HepG2 (cell line): Measurements from ENCODE around the gene MACROD2. TPM values are rescaled to one million over a fixed set of nuclear protein-coding genes. Genes with fewer than 3 reads are reported as not detected.

Experiments
- ATAC-seq: fragments of 200-7000 bp; cut with Tn5 transposase; 3 replicates; pipeline ENCODE4 v1.9.1; 2020; ENCODE audit warnings: mild to moderate bottlenecking, moderate library complexity
- BruUV-seq: library from RNA; stranded (reverse); fragments of 400-500 nt; replicated peaks from 2 replicates; lab custom pipeline; 2021; lab: Mats Ljungman, UMichigan
- CTCF ChIA-PET: fragments of 300-600 bp; formaldehyde crosslinking; extraction: SDS; loops from one replicate; lab custom pipeline; 2021; ENCODE audit warnings: low total read pairs, inconsistent platforms, low intra/inter-chr PET ratio; lab: Yijun Ruan, JAX
- POLR2A ChIA-PET: fragments of 350-600 bp; sonication (Branson Sonifier 250); formaldehyde crosslinking; loops from one replicate; lab custom pipeline; 2020; ENCODE audit warnings: antibody characterized with exemption, inconsistent platforms; lab: Yijun Ruan, JAX
- DNase-seq: peaks from one replicate; pipeline ENCODE4 v3.0.0-alpha.2; 2015; ENCODE audit warnings: low spot score
- FAIRE-seq: peaks from 3 replicates; lab custom pipeline; 2011; peaks lifted over from hg19 to GRCh38; lab: Jason Lieb, UNC
- H2AFZ ChIP-seq: one replicate; pipeline ENCODE4 v1.6.1; 2011; ENCODE audit warnings: low read length, inconsistent platforms
- H3K27ac ChIP-seq: fragments of 300-600 bp; 3 replicates; pipeline ENCODE4 v1.8.0; 2011; ENCODE audit warnings: mixed run types, mild to moderate bottlenecking, mixed read lengths, low read length, inconsistent platforms; ENCODE audit not compliant: insufficient read depth; ENCODE audit errors: extremely low read length
- H3K27me3 ChIP-seq, 2 experiments: fragments of 200-600 bp in 1 of 2; 2 replicates in 1 of 2; 3 replicates in 1 of 2; pipeline versions ENCODE4 v1.6.0 to v1.8.0; 2011; ENCODE audit warnings: low read length in 2 of 2, mild to moderate bottlenecking in 2 of 2, moderate library complexity in 2 of 2, inconsistent platforms in 1 of 2; ENCODE audit not compliant: insufficient read depth in 2 of 2, control insufficient read depth in 1 of 2
- H3K36me3 ChIP-seq, 2 experiments: fragments of 200-600 bp in 1 of 2; replicated peaks in 1 of 2; 2 replicates in 1 of 2; 3 replicates in 1 of 2; pipeline versions ENCODE4 v1.5.1 to v1.8.0; 2011; ENCODE audit warnings: low read length in 2 of 2, inconsistent platforms in 1 of 2; ENCODE audit not compliant: insufficient read depth in 2 of 2, control insufficient read depth in 1 of 2
- H3K4me1 ChIP-seq: 2 replicates; pipeline ENCODE4 v1.5.1; 2012; ENCODE audit warnings: low read length, inconsistent platforms; ENCODE audit not compliant: insufficient read depth
- H3K4me2 ChIP-seq: 2 replicates; pipeline ENCODE4 v1.6.0; 2011; ENCODE audit warnings: low read depth, low read length, inconsistent platforms
- H3K4me3 ChIP-seq, 3 experiments: fragments of 200-600 bp in 1 of 3; sonication (generic), shearing (Covaris generic) in 1 of 3; replicated peaks in 1 of 3; 2 replicates each; pipeline ENCODE4 v1.5.1; 2011 to 2016; ENCODE audit warnings: low read length in 3 of 3, inconsistent platforms in 2 of 3, low read depth in 2 of 3, mild to moderate bottlenecking in 2 of 3, control low read depth in 1 of 3, mixed read lengths in 1 of 3; ENCODE audit not compliant: insufficient read depth in 1 of 3
- H3K79me2 ChIP-seq: one replicate; pipeline ENCODE4 v1.6.1; 2011; ENCODE audit warnings: low read length, inconsistent platforms; ENCODE audit not compliant: insufficient read depth
- H3K9ac ChIP-seq: 2 replicates; pipeline ENCODE4 v1.6.0; 2011; ENCODE audit warnings: mild to moderate bottlenecking, low read depth, low read length, inconsistent platforms; ENCODE audit not compliant: insufficient read depth
- H3K9me3 ChIP-seq: 2 replicates; pipeline ENCODE4 v1.5.1; 2012; ENCODE audit warnings: mild to moderate bottlenecking, low read length
- H4K20me1 ChIP-seq: 2 replicates; pipeline ENCODE4 v1.6.0; 2011; ENCODE audit warnings: inconsistent platforms, mild to moderate bottlenecking, low read length, moderate library complexity; ENCODE audit not compliant: insufficient read depth
- ATF7 ChIP-seq, 2 experiments: fragments of 450-650 bp in 1 of 2; sonication (generic) in 1 of 2; formaldehyde crosslinking in 1 of 2; IDR thresholded peaks; 2 replicates each; pipeline versions ENCODE4 v1.4.0 to v1.6.1; 2016 to 2020; ENCODE audit warnings: antibody characterized with exemption in 1 of 2, mild to moderate bottlenecking in 1 of 2, missing genetic modification reagents in 1 of 2
- CCDC6 ChIP-seq: sonication (generic); formaldehyde crosslinking; IDR thresholded peaks from 2 replicates; pipeline ENCODE4 v1.8.1; 2022; ENCODE audit warnings: mild to moderate bottlenecking, missing genetic modification reagents, moderate library complexity
- IRF2 ChIP-seq: IDR thresholded peaks from 2 replicates; pipeline ENCODE4 v1.6.1; 2018; ENCODE audit warnings: missing genetic modification reagents, missing compliant biosample characterization
- PAF1 ChIP-seq: IDR thresholded peaks from 2 replicates; pipeline ENCODE4 v1.6.1; 2016; ENCODE audit warnings: missing genetic modification reagents, missing compliant biosample characterization
- PAX8 ChIP-seq: sonication (generic); formaldehyde crosslinking; IDR thresholded peaks from 2 replicates; pipeline ENCODE4 v1.8.0; 2022; ENCODE audit warnings: mild to moderate bottlenecking, missing genetic modification reagents, borderline replicate concordance
- SMYD3 ChIP-seq: sonication (generic); formaldehyde crosslinking; IDR thresholded peaks from 2 replicates; pipeline ENCODE4 v1.8.1; 2023; ENCODE audit warnings: mild to moderate bottlenecking, missing genetic modification reagents
- STAG1 ChIP-seq: sonication (generic); formaldehyde crosslinking; IDR thresholded peaks from 2 replicates; pipeline ENCODE4 v1.4.0; 2020; ENCODE audit warnings: missing genetic modification reagents
- ZNF709 ChIP-seq: sonication (generic); formaldehyde crosslinking; IDR thresholded peaks from 2 replicates; pipeline ENCODE4 v1.5.0; 2020; ENCODE audit warnings: mild to moderate bottlenecking, missing genetic modification reagents
- WGBS: methylation state at CpG from one replicate; pipeline ENCODE4 v1.1.6; 2017; ENCODE audit warnings: low lambda C conversion rate; 5-methylcytosine and 5-hydroxymethylcytosine counted together
- in situ Hi-C: cut with HindIII; loops from 2 replicates; pipeline ENCODE4 v1.10.0; 2017; ENCODE audit warnings: low pct_unique_long_range_greater_than_20kb; ENCODE audit not compliant: extremely low pct_ligation_motif_present
- intact Hi-C: fragments of 100-400 bp; cut with micrococcal nuclease; formaldehyde crosslinking; loops from one replicate; pipeline ENCODE4 v1.10.0; 2022; ENCODE audit not compliant: unreplicated experiment
- polyA plus RNA-seq, 8 experiments: library from polyadenylated mRNA; depleted of rRNA in 3 of 8; stranded (reverse) in 7 of 8; unstranded in 1 of 8; fragments of >200 nt; fragmentation: Illumina TruSeq in 4 of 8; extraction: Trizol in 4 of 8; gene quantifications; 2 replicates each; pipeline versions ENCODE4 v1.2.1 to v1.2.3, GENCODE V29; 2011 to 2016; ENCODE audit warnings: low read depth in 4 of 8, missing spikeins in 1 of 8, mixed read lengths in 1 of 8; ENCODE audit not compliant: insufficient read depth in 1 of 8
- total RNA-seq, 5 experiments: library from RNA; depleted of rRNA; stranded (reverse); fragments of >200 nt; fragmentation: Illumina TruSeq; extraction: Trizol; gene quantifications; 2 replicates each; pipeline ENCODE4 v1.2.3, GENCODE V29; 2016; ENCODE audit warnings: low read depth in 1 of 5

The MACROD2 gene
- total and polyA plus RNA-seq, 2 of the 13 experiments (the other 11 are each of a cell fraction or from before 2014, with no cell fraction given) = 0.13 to 0.51 TPM

DNA sequence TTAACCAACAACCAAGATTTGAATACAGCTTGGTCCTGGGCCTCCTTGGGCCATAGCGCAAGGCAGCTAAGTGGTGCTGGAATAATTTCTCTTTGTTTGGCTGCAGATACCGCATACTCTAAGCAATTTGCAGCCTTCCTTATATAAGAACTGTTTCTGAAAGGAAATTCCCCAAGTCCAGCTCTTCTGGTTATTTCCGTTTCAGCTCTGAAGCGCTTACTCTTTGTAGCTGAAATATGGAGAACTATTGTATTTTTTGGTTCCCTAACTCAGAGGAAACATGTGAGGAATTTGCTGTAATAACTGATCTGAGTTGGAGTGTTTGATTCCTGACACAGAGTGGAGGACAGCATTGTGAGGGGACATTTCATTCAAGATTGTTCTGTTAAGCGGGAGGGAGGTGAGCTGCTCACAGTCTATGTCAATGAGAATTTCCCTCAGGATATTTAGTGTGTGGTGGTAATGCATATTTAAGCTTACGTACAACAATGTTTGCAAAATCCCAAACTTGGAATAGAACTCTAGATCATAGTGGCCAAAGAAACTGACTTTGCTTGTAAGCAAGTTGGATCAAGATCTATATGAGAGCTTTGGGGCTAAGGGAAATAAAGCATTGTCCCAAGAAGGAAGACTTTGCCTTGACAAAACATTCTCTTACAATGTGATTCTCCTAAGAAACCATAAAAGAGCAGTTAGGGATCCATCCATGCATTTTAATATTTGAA, 918.7 kb downstream of the MACROD2 start:
- WGBS = 69% methylated on average over 6 of the region's 6 CpGs
- intact Hi-C loops = no loop called here
- Histone ChIP-seq H3K36me3 (no peaks in the 10 kb centered on the region), H3K4me1 (no peaks in the 10 kb centered on the region), H3K4me3 (no peak overlapping the region), H4K20me1 (no peaks in the 10 kb centered on the region), H3K79me2 (no peaks in the 10 kb centered on the region), H3K9me3 (no peaks in the 10 kb centered on the region), H3K9ac (no peak overlapping the region), H3K27me3 (peaks cover 0 to 6% of the 10 kb centered on the region in 2 experiments; a peak in 1 of 5 replicates), H3K27ac (no peak overlapping the region), H2AFZ (no peak overlapping the region), H3K4me2 (no peak overlapping the region)
- ATAC-seq = no peak
- ChIA-PET POLR2A (no interaction called here), CTCF (no interaction called here)
- in situ Hi-C loops = no loop called here
- FAIRE-seq = no peak
- BruUV-seq = no TSS peak
- no peak for DNase-seq
- TF ChIP-seq STAG1 (CRISPR knock-in tag) (no peak), PAF1 (CRISPR knock-in tag) (no peak), IRF2 (CRISPR knock-in tag) (no peak), CCDC6 (no peak), SMYD3 (CRISPR knock-in tag) (no peak), ATF7 (IDR thresholded peaks at IDR 0.05) (no peak), ATF7 (CRISPR knock-in tag; IDR thresholded peaks at IDR 0.05) (no peak)
- TF ChIP-seq, all 625 proteins: peak for 0

- Histone ChIP-seq H2AFZ (no peak overlapping the region), H3K79me2 (no peaks in the 10 kb centered on the region), H3K27me3 (peaks cover 0 to 7% of the 10 kb centered on the region in 2 experiments; a peak in 1 of 5 replicates), H3K9me3 (no peaks in the 10 kb centered on the region), H3K36me3 (no peaks in the 10 kb centered on the region), H4K20me1 (no peaks in the 10 kb centered on the region), H3K4me2 (no peak overlapping the region), H3K27ac (no peak overlapping the region), H3K4me1 (no peaks in the 10 kb centered on the region), H3K4me3 (no peak overlapping the region), H3K9ac (no peak overlapping the region)
- no TSS peak for BruUV-seq
- ChIA-PET CTCF (no interaction called here), POLR2A (no interaction called here)
- WGBS = under 1% methylated on average over 2 of the region's 2 CpGs
- TF ChIP-seq ZNF709 (CRISPR knock-in tag) = no peak
- no peak for TF ChIP-seq PAX8 (CRISPR knock-in tag)
- FAIRE-seq = no peak
- ATAC-seq = no peak
- DNase-seq = no peak
- intact Hi-C loops = no loop called here
- in situ Hi-C loops = no loop called here
These were observed 919.3 kb downstream of the MACROD2 start for GRCh38 chr20:14914633-14915032.
